ENCODE results near the gene LAPTM5.

Gene LAPTM5

GRCh38 chr1:30712583-30712982 lies 45.0 kb downstream of the LAPTM5 start:
- no peak for DNase-seq

- DNase-seq = no peak
Measured at GRCh38 chr1:30710407-30710806, 47.2 kb downstream of the LAPTM5 start.

GRCh38 chr1:30708361-30708728 lies 49.2 kb downstream of the LAPTM5 start:
- no peak for DNase-seq

GRCh38 chr1:30707412-30708360 lies 49.9 kb downstream of the LAPTM5 start:
- peak; percentile 48 for DNase-seq

GRCh38 chr1:30706528-30706927 lies 51.0 kb downstream of the LAPTM5 start:
- no peak for DNase-seq

- DNase-seq = no peak
Measured at GRCh38 chr1:30705698-30706097, 51.9 kb downstream of the LAPTM5 start.

GRCh38 chr1:30704765-30705509 lies 52.6 kb downstream of the LAPTM5 start:
- no peak for DNase-seq

GRCh38 chr1:30704271-30704670 lies 53.3 kb downstream of the LAPTM5 start:
- no peak for DNase-seq

GRCh38 chr1:30702823-30703222 lies 54.8 kb downstream of the LAPTM5 start:
- DNase-seq = no peak

GRCh38 chr1:30701258-30701633 lies 56.3 kb downstream of the LAPTM5 start:
- no peak for DNase-seq

- no peak for DNase-seq
Measured at GRCh38 chr1:30700528-30701257, 56.9 kb downstream of the LAPTM5 start.

GRCh38 chr1:30699762-30700161 lies 57.8 kb downstream of the LAPTM5 start:
- DNase-seq = no peak

GRCh38 chr1:30698401-30698981 lies 59.1 kb downstream of the LAPTM5 start:
- DNase-seq = no peak

GRCh38 chr1:30697571-30698376 lies 59.8 kb downstream of the LAPTM5 start:
- no peak for DNase-seq

- DNase-seq = no peak
Measured at GRCh38 chr1:30696831-30697230, 60.7 kb downstream of the LAPTM5 start.

- DNase-seq = no peak
Measured at GRCh38 chr1:30695439-30695841, 62.1 kb downstream of the LAPTM5 start.

GRCh38 chr1:30694280-30695175 lies 63.0 kb downstream of the LAPTM5 start:
- no peak for DNase-seq

GRCh38 chr1:30693822-30694221 lies 63.8 kb downstream of the LAPTM5 start:
- DNase-seq = no peak

- DNase-seq = no peak
Measured at GRCh38 chr1:30693366-30693765, 64.2 kb downstream of the LAPTM5 start.

- DNase-seq = no peak
Measured at GRCh38 chr1:30692948-30693301, 64.6 kb downstream of the LAPTM5 start.
